Measurements from ENCODE around the gene RPTOR. TPM values are rescaled to one million over a fixed set of nuclear protein-coding genes. Genes with fewer than 3 reads are reported as not detected.

Gene RPTOR
- total and polyA plus RNA-seq, 10 of the 15 experiments (the other 5 are each of a cell fraction or from before 2014, with no cell fraction given) = 0.18 to 32.1 (median 7.8) TPM

DNA sequence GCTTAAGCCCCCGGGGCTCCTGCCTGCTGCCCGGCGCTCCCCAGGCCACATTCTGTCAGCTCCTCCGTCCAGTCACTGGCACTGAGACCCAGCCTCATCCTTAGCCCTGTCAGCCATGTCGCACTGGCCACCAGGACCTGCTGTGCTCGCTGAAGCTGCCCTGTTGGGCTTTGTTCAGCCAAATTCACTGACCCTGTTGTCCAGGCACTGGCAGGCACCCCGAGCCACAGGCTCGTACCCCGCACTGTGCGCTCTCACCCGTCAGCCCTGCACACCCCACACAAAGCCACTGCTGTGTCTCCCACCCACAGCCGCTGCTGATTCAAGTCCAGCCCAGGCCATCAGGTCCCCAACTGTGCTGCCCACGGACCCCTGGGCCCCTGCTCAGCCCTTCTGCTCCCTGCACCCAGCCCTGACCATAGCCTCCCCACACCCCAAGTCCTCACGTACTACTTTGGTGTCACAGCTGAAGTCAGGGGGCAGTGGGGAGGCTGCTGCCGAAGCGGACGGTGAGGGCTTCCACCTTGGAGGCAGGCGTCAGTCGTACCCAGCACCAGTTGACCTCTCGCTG is 315.5 kb downstream of the RPTOR start:
- in situ Hi-C loops (cut with MboI) = loop anchor here (5.0 kb wide), 1 partner anchor 112 kb away; no protein-coding TSS in a partner anchor
- intact Hi-C loops (cut with micrococcal nuclease; ENCODE audit: unreplicated experiment) = no loop called here
- BruUV-seq (replicated peaks) = no TSS peak
- Histone ChIP-seq H3K4me2 (ENCODE audit: control insufficient read depth, insufficient read depth) (no peak overlapping the region), H3K4me3 (no peak overlapping the region), H3K27ac (ENCODE audit: control insufficient read depth, insufficient read depth) (no peak overlapping the region), H2AFZ (ENCODE audit: control insufficient read depth, low read depth, low read length) (no peak overlapping the region), H3K4me1 (ENCODE audit: control insufficient read depth, insufficient read depth, low read length) (peaks cover 24% of the 10 kb centered on the region), H3K36me3 (ENCODE audit: control insufficient read depth in 2 of 2, insufficient read depth in 2 of 2, low read length in 1 of 2) (peaks cover 0 to 4% of the 10 kb centered on the region in 2 experiments; a peak in 3 of 4 replicates), H3K9ac (ENCODE audit: control insufficient read depth, insufficient read depth, low read length) (no peak overlapping the region), H3K27me3 (replicated peaks in 1 of 2; ENCODE audit: control insufficient read depth in 2 of 2, insufficient read depth in 2 of 2, low read length in 1 of 2) (no peaks in the 10 kb centered on the region), H4K20me1 (ENCODE audit: control insufficient read depth, insufficient read depth) (no peaks in the 10 kb centered on the region), H3K9me3 (replicated peaks; ENCODE audit: control insufficient read depth, insufficient read depth, low read length) (no peaks in the 10 kb centered on the region), H3K79me2 (ENCODE audit: control insufficient read depth, insufficient read depth, low read length) (no peaks in the 10 kb centered on the region)
- POLR2A ChIA-PET = no interaction called here
- no peak for ATAC-seq
- no peak for TF ChIP-seq ATF7 (IDR thresholded peaks at IDR 0.05; ENCODE audit: low read depth)
- TF ChIP-seq JUNB (IDR thresholded peaks at IDR 0.05) = no peak
- TF ChIP-seq TCF12 (IDR thresholded peaks at IDR 0.05; ENCODE audit: low read depth, low read length) = no peak
- no peak for TF ChIP-seq CBX3 (IDR thresholded peaks at IDR 0.05; ENCODE audit: borderline replicate concordance, low read depth)
- no peak for TF ChIP-seq HDGF (IDR thresholded peaks at IDR 0.05)
- TF ChIP-seq USF1 (IDR thresholded peaks at IDR 0.05; ENCODE audit: borderline replicate concordance, extremely low read length, insufficient read depth, low read depth, low read length) = no peak
- no peak for TF ChIP-seq SRF (IDR thresholded peaks at IDR 0.05; ENCODE audit: low read depth in 2 of 2, low read length in 2 of 2)
- TF ChIP-seq, protein P1, sequence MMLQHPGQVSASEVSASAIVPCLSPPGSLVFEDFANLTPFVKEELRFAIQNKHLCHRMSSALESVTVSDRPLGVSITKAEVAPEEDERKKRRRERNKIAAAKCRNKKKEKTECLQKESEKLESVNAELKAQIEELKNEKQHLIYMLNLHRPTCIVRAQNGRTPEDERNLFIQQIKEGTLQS (IDR thresholded peaks at IDR 0.05; ENCODE audit: borderline replicate concordance, extremely low read depth, low read depth, low read length) = no peak
- no peak for TF ChIP-seq CEBPB (IDR thresholded peaks at IDR 0.05; ENCODE audit: borderline replicate concordance in 1 of 2, low read depth in 2 of 2, low read length in 2 of 2)
- TF ChIP-seq CHD2 (IDR thresholded peaks at IDR 0.05; ENCODE audit: borderline replicate concordance, low read depth, low read length) = no peak
- no peak for TF ChIP-seq PAX8 (IDR thresholded peaks at IDR 0.05)
- TF ChIP-seq EGR1 (IDR thresholded peaks at IDR 0.05; ENCODE audit: borderline replicate concordance in 1 of 2, low read depth in 2 of 2, low read length in 2 of 2) = no peak
- no peak for TF ChIP-seq IRF4 (IDR thresholded peaks at IDR 0.05; ENCODE audit: low read depth, low read length)
- no peak for DNase-seq (ENCODE audit: low read depth, low spot score)
- RAD21 ChIA-PET (ENCODE audit: unreplicated experiment) = interaction anchor here (1.4 kb wide), 1 partner anchor 110 kb away, joined by 4 read pairs; no protein-coding TSS in a partner anchor
- CTCF ChIA-PET = no interaction called here
- SMC1A ChIA-PET (ENCODE audit: uncharacterized antibody, unreplicated experiment) = no interaction called here
- 94% methylated on average over 20 of the region's 20 CpGs for WGBS (ENCODE audit: insufficient coverage, insufficient replicate concordance, low lambda C conversion rate, missing lambda C conversion rate)
- FAIRE-seq = no peak
